C4-2B (cell line): Measurements from ENCODE around the gene SLC22A15.

Experiments
- H3K27ac ChIP-seq: fragments of 450-650 bp; 2 replicates; pipeline ENCODE4 v1.5.1; 2017
- ZFX ChIP-seq: fragments of 450-650 bp; IDR thresholded peaks from 2 replicates; pipeline ENCODE4 v1.6.1; 2017
- TF ChIP-seq, protein P1 (sequence below): fragments of 450-650 bp; conservative IDR thresholded peaks from 2 replicates; pipeline ENCODE4 v1.5.1; 2017; ENCODE audit warnings: mild to moderate bottlenecking

SLC22A15 gene

DNA sequence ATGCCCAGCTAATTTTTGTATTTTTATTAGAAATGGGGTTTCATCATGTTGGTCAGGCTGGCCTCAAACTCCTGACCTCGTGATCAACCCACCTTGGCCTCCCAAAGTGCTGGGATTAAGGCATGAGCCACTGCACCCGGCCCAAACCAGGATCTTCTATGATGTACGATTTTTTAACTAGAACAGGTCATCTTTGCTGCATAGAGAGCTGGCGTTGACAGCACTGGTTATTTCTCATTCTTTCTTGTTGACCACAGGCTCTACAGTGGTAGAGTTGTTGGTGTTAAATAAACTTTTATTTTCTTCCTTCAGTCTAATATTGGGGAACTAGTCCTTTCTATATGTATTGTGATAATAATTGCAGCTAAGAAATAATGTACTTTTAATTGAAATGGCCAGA lies 131.1 kb downstream of the SLC22A15 start:
- H3K27ac ChIP-seq: no peak overlapping the region
- no peak for TF ChIP-seq ZFX
- TF ChIP-seq, protein P1, sequence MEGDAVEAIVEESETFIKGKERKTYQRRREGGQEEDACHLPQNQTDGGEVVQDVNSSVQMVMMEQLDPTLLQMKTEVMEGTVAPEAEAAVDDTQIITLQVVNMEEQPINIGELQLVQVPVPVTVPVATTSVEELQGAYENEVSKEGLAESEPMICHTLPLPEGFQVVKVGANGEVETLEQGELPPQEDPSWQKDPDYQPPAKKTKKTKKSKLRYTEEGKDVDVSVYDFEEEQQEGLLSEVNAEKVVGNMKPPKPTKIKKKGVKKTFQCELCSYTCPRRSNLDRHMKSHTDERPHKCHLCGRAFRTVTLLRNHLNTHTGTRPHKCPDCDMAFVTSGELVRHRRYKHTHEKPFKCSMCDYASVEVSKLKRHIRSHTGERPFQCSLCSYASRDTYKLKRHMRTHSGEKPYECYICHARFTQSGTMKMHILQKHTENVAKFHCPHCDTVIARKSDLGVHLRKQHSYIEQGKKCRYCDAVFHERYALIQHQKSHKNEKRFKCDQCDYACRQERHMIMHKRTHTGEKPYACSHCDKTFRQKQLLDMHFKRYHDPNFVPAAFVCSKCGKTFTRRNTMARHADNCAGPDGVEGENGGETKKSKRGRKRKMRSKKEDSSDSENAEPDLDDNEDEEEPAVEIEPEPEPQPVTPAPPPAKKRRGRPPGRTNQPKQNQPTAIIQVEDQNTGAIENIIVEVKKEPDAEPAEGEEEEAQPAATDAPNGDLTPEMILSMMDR: no peak

DNA sequence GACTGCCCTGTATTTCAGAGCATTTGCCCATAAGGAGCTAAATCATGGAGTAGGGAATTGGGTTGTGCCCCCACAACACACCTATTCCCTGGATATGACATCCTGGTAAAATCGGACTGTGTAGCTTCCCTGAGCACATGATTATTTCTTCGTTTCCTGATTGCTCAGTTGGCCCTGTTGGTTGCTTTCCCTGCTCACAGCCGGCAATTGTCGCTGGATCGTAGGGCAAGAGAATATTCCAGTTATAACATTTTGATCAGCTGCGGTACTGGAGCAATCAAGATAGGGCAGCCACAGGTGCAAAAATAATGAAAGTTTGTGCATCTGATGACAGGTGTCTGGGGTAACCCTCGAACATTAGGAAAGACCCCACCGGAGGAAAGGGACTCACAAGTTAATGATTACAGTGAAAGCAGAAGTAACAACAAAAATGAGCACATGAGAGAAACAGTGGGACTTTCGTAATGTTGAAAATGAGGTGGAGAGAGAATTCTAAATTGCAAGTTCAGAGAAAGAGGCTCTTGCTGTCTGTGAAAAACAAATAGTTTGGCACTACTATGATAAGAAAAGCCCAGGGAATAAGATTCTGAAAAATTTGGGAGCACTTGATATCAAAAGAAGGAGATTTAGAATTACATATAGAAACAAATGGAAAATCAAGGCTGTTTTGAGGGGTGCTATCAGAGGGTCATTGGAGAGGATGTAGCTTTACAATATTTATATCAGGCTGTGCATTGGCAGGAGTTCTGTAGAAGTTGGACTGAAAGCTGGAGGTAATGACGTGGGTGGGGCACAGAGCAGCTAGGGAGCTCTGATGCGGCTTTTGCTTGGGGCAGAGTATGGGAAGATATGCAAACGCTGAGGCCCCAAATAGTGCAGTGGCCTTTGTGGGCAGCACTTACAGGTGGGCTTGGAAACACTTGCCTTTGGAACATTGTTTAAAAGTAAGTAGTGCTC lies 134.5 kb downstream of the SLC22A15 start, which contains the start of gene MAB21L3:
Gene MAB21L3, plus strand, starts transcription at position 833 of the 957 bp plus-strand sequence. CDS start 1,217 bp downstream, outside the sequence.
- peak within 1 kb of the TSS; percentile 76 for H3K27ac ChIP-seq
- TF ChIP-seq, protein P1: no peak
- no peak for TF ChIP-seq ZFX

DNA sequence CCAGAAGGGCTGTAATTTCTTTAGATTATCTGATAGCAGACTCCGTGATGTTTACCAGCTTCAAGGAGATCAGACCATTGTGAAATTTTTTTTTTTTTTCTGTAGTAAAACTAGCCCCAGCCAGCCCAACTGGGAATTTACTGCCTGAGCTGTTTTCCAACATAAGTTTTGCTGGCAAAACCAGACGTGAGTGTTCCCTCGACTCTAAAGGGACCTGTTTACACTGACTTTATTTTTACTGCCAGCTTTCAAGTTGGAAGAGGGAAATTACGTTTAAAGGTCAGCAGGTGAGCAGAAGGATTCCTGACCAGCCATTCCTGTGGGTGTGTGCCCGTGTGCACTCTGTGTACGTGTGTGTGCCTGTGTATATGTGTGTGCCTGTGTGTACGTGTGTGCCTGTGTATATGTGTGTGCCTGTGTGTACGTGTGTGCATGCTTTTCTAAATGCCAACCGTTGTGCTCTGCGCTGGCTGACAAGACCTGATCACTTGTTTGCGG lies 135.3 kb downstream of the SLC22A15 start:
- H3K27ac ChIP-seq: peak overlapping the region; percentile 76
- TF ChIP-seq ZFX: no peak
- TF ChIP-seq, protein P1: no peak

DNA sequence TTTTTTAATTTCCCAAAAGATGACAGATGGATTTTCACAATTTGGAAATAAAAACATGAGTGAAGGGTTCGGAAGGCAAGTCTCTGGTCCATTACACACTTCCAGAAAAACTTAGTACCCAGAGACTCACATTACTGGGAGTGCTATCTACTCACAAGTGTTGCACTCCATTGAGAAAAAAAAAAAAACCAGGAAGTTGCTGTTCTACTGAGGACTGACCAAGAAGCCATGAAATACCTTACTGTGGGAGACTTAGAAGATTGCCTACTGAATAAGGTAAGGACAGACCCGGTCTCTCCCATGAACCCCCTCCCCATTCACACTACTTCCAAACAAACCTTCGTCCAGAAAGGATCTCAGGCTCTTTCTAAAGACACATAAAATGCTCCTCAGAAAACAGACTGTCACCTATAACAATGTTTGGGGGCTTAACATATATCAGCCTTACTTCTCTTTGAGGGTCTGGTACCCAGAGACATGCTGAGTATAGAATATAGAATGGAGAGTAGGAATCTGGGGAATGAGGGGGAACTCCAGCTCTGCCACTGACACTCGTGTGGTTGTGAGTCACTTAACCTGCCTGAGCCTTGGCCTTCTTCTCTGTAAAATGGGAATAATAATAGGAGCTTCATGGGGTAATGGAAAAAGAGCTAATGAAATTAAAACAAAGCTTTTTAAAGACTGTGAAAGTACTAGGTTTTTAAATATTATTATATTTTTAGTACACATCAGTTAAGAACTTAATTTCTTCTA lies 136.3 kb downstream of the SLC22A15 start:
- TF ChIP-seq, protein P1: no peak
- no peak for TF ChIP-seq ZFX
- peak overlapping the region; percentile 1; the same call in 1 of the 2 replicates for H3K27ac ChIP-seq

DNA sequence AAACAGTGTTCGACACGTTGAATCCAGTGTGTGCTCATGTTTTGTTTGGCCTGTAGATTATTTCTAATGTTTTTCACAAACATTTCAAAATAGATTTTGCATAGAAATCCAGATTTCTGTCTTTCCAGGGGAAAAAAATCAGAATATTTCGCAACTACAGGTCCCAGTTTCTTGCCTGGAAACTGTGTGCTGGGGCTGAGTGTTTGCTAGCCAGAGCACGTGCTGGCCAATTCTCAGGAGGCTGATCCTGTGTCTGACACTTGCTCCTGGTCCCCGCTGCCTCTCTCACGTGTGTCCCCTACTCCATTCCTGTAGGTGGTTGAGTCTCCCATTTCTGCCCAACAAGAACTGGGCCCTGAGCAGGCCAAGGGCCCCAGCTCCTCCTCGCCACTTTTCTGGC lies 137.3 kb downstream of the SLC22A15 start:
- TF ChIP-seq, protein P1: no peak
- TF ChIP-seq ZFX: no peak
- H3K27ac ChIP-seq: 0 out of 2 replicates have a peak overlapping the region, but pooled peaks have one; percentile 27

DNA sequence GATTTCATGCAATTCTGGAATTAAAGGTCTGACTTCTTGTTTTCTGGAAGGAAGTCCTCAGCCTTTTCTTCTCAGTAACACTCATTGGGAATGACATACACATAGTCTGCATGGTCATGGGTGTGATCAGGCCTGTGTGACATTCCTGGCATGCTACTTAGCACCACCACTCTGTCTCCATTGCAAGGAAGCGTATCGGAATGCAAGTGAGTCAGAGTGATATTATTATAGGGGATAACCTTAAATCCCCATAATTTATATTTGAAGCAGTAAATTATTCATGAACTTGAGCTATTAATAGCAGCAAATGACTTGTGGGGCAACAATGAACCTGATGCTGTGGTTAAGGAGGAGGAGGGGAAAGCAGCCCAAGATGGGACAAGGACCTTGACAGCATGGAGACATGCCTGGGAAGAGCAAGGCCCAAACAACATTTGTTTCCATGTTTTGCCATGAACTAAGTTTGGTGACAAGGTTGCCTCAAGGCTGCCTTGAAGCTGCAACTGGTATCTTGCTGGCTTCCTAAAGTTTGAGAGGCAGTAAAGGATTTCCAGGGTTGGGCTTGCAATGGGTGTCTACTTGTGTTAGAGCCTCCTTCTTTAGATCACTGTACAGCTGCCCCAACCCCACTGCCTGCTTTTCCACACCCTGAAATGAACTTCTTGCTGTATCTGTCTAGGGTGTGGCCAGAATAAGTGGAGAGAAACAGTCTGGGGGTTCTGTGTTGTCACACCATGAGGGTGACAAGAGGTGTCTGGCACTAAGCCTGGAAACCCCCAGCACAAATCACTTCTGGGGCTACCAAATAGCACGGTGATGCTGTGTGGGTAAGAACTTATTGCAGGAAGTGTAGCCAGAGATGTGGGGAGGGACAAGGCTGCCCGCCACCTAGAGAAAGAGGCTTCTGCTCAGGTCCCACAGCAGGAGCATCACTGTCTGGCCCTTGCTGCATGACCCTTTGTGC lies 139.4 kb downstream of the SLC22A15 start:
- H3K27ac ChIP-seq: no peak overlapping the region
- no peak for TF ChIP-seq ZFX
- TF ChIP-seq, protein P1: no peak
